ENCODE data around the gene LRRC26. TPM values are rescaled to one million over a fixed set of nuclear protein-coding genes. Genes with fewer than 3 reads are reported as not detected.

The LRRC26 gene
- polyA plus RNA-seq, 1 donor (not counting 4 experiments of a cell fraction or from before 2014, with no cell fraction given), result not detected

GRCh38 chr9:137168904-137169856 lies 671 bp downstream of the LRRC26 start:
- no peak overlapping the region for H3K9ac ChIP-seq (ENCODE audit: control insufficient read depth, extremely low read depth, insufficient read depth, low read length)
- H3K9me1 ChIP-seq (ENCODE audit: control insufficient read depth, extremely low read depth, insufficient read depth, low read length), result no peaks in the 10 kb centered on the region
- no peaks in the 10 kb centered on the region for H3K36me3 ChIP-seq (ENCODE audit: control insufficient read depth in 2 of 2, extremely low read depth in 1 of 2, insufficient read depth in 2 of 2, low read length in 2 of 2)
- FAIRE-seq (no peak), DNase-seq (ENCODE audit: low read depth, low spot score) (no peak)
- no peak overlapping the region for H2AFZ ChIP-seq (ENCODE audit: control insufficient read depth, low read length)
- dilution Hi-C loops (cut with MboI; ENCODE audit: extremely low pct_ligation_motif_present, low sequenced_read_pairs), result no loop called here
- peak overlapping the region; percentile 41 for H3K4me2 ChIP-seq (ENCODE audit: control insufficient read depth, extremely low read depth, insufficient read depth, low read depth, low read length)
- H3K4me3 ChIP-seq (ENCODE audit: control insufficient read depth in 2 of 3, extremely low read depth in 1 of 3, insufficient read depth in 2 of 3, low read depth in 1 of 3, low read length in 3 of 3), result peak overlapping the region in 1 of 3 experiments; percentile 5
- H3K79me2 ChIP-seq (ENCODE audit: control insufficient read depth, insufficient read depth, low read length), result no peaks in the 10 kb centered on the region
- peaks cover 6% of the 10 kb centered on the region for H4K20me1 ChIP-seq (ENCODE audit: control insufficient read depth, extremely low read depth, insufficient read depth, low read length)
- no peak overlapping the region for H3K27ac ChIP-seq (ENCODE audit: control insufficient read depth, insufficient read depth, low read length)
- H3K9me3 ChIP-seq (ENCODE audit: control insufficient read depth, low read depth, low read length), result no peaks in the 10 kb centered on the region
- H3K4me1 ChIP-seq (ENCODE audit: control insufficient read depth, extremely low read depth, insufficient read depth, low read length), result no peaks in the 10 kb centered on the region
- H3K27me3 ChIP-seq (ENCODE audit: control insufficient read depth, extremely low read depth, insufficient read depth, low read length), result peaks cover 96% of the 10 kb centered on the region
- peak; percentile 97 for TF ChIP-seq EZH2 (IDR thresholded peaks at IDR 0.05; ENCODE audit: low read length)
- TF ChIP-seq, protein P1, sequence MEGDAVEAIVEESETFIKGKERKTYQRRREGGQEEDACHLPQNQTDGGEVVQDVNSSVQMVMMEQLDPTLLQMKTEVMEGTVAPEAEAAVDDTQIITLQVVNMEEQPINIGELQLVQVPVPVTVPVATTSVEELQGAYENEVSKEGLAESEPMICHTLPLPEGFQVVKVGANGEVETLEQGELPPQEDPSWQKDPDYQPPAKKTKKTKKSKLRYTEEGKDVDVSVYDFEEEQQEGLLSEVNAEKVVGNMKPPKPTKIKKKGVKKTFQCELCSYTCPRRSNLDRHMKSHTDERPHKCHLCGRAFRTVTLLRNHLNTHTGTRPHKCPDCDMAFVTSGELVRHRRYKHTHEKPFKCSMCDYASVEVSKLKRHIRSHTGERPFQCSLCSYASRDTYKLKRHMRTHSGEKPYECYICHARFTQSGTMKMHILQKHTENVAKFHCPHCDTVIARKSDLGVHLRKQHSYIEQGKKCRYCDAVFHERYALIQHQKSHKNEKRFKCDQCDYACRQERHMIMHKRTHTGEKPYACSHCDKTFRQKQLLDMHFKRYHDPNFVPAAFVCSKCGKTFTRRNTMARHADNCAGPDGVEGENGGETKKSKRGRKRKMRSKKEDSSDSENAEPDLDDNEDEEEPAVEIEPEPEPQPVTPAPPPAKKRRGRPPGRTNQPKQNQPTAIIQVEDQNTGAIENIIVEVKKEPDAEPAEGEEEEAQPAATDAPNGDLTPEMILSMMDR (optimal IDR thresholded peaks at IDR 0.05 in 1 of 3, IDR thresholded peaks at IDR 0.05 in 1 of 3, conservative IDR thresholded peaks at IDR 0.05 in 1 of 3; ENCODE audit: extremely low read depth in 1 of 3, insufficient read depth in 2 of 3, low read length in 3 of 3), result no peak

DNA sequence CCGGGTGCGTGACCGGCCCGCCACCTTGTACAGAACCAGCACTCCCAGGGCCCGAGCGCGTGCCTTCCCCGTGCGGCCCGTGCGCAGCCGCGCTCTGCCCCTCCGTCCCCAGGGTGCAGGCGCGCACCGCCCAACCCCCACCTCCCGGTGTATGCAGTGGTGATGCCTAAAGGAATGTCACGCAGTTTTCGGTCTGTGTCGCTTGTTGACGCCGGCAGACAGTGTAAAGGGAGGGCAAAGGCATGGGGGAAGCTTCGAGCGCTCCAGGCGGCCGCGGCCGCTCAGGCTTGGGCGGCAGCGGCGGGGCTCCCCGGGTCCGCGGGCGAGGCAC lies 1.3 kb downstream of the LRRC26 start:
- Histone ChIP-seq H3K4me1 (ENCODE audit: control insufficient read depth, extremely low read depth, insufficient read depth, low read length) (no peaks in the 10 kb centered on the region), H3K36me3 (ENCODE audit: control insufficient read depth in 2 of 2, extremely low read depth in 1 of 2, insufficient read depth in 2 of 2, low read length in 2 of 2) (no peaks in the 10 kb centered on the region), H3K9ac (ENCODE audit: control insufficient read depth, extremely low read depth, insufficient read depth, low read length) (no peak overlapping the region), H3K27me3 (ENCODE audit: control insufficient read depth, extremely low read depth, insufficient read depth, low read length) (peaks cover 94% of the 10 kb centered on the region), H3K27ac (ENCODE audit: control insufficient read depth, insufficient read depth, low read length) (no peak overlapping the region), H3K79me2 (ENCODE audit: control insufficient read depth, insufficient read depth, low read length) (no peaks in the 10 kb centered on the region), H3K9me3 (ENCODE audit: control insufficient read depth, low read depth, low read length) (no peaks in the 10 kb centered on the region), H3K4me3 (ENCODE audit: control insufficient read depth in 2 of 3, extremely low read depth in 1 of 3, insufficient read depth in 2 of 3, low read depth in 1 of 3, low read length in 3 of 3) (peak overlapping the region in 1 of 3 experiments; percentile 5), H3K9me1 (ENCODE audit: control insufficient read depth, extremely low read depth, insufficient read depth, low read length) (no peaks in the 10 kb centered on the region), H2AFZ (ENCODE audit: control insufficient read depth, low read length) (no peak overlapping the region), H3K4me2 (ENCODE audit: control insufficient read depth, extremely low read depth, insufficient read depth, low read depth, low read length) (peak overlapping the region; percentile 41), H4K20me1 (ENCODE audit: control insufficient read depth, extremely low read depth, insufficient read depth, low read length) (peaks cover 4% of the 10 kb centered on the region)
- no peak for FAIRE-seq
- TF ChIP-seq, protein P1 (optimal IDR thresholded peaks at IDR 0.05 in 1 of 3, IDR thresholded peaks at IDR 0.05 in 1 of 3, conservative IDR thresholded peaks at IDR 0.05 in 1 of 3; ENCODE audit: extremely low read depth in 1 of 3, insufficient read depth in 2 of 3, low read length in 3 of 3), result no peak
- TF ChIP-seq EZH2 (IDR thresholded peaks at IDR 0.05; ENCODE audit: low read length), result peak; percentile 59
- dilution Hi-C loops (cut with MboI; ENCODE audit: extremely low pct_ligation_motif_present, low sequenced_read_pairs), result no loop called here
- DNase-seq (ENCODE audit: low read depth, low spot score), result no peak

Data from keratinocyte (primary cell).